LNCaP clone FGC (cell line): ENCODE measurements around the gene WNT6.

Source experiments
- DNase-seq: peaks from one replicate; pipeline ENCODE4 v3.0.0-alpha.2; 2011; ENCODE audit warnings: low read depth
- H3K4me3 ChIP-seq: 2 replicates; pipeline ENCODE4 v1.5.1; 2011; ENCODE audit warnings: mild to moderate bottlenecking, low read depth, low read length, control low read depth
- TF ChIP-seq, protein P1 (sequence below): IDR thresholded peaks from 2 replicates; pipeline ENCODE4 v1.5.1; 2012; ENCODE audit warnings: mild to moderate bottlenecking; ENCODE audit not compliant: control insufficient read depth, insufficient read depth; ENCODE audit errors: extremely low read depth

Gene WNT6

GRCh38 chr2:218859556-218859987, at the start of gene WNT6:
TSS of gene WNT6 (plus strand) at chr2:218859805. CDS start at chr2:218860038, 233 bp downstream.
- TF ChIP-seq, protein P1, sequence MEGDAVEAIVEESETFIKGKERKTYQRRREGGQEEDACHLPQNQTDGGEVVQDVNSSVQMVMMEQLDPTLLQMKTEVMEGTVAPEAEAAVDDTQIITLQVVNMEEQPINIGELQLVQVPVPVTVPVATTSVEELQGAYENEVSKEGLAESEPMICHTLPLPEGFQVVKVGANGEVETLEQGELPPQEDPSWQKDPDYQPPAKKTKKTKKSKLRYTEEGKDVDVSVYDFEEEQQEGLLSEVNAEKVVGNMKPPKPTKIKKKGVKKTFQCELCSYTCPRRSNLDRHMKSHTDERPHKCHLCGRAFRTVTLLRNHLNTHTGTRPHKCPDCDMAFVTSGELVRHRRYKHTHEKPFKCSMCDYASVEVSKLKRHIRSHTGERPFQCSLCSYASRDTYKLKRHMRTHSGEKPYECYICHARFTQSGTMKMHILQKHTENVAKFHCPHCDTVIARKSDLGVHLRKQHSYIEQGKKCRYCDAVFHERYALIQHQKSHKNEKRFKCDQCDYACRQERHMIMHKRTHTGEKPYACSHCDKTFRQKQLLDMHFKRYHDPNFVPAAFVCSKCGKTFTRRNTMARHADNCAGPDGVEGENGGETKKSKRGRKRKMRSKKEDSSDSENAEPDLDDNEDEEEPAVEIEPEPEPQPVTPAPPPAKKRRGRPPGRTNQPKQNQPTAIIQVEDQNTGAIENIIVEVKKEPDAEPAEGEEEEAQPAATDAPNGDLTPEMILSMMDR, result no peak
- H3K4me3 ChIP-seq, result no peak within 1 kb of the TSS
- no peak for DNase-seq

DNA sequence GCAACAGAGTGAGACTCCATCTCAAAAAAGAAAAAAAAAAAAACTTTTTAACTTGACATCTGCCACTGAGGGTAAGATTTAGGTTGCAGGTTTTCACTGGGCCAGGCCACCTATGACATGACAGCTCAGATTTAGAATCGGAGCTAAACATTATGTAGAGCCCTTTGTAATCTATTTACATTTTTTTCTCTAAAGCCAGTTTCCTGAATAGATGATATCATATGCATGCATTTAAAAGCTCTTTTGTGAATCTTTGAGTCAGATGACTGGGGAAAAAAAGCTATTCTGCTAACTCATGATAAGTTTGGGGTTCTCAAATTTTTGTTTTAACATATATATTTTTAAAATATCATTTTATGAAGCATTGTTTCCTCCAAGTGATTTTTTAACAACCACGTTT, 49.3 kb upstream of the WNT6 start:
- TF ChIP-seq, protein P1, result no peak
- H3K4me3 ChIP-seq, result no peak overlapping the region
- no peak for DNase-seq

DNA sequence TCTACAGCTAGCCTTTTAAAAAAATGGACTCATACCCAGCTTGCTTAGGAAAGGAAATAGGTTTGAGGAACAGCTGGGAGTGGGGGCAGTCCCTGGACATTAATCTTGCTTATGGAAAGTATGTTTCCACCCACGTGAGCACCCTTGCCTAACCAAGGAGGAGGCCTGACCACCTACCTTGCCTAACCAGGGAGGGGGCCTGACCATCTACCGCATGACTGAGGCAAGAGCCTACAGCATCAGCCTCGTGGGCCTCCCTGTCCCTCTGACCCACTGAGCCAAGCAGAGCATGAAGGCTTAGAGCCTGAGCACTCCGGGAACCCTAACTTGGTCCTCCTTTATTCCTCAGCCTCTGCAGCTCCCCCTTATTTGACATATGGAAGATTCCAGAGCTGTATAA, 48.2 kb upstream of the WNT6 start:
- DNase-seq, result no peak
- no peak overlapping the region for H3K4me3 ChIP-seq
- TF ChIP-seq, protein P1, result no peak

DNA sequence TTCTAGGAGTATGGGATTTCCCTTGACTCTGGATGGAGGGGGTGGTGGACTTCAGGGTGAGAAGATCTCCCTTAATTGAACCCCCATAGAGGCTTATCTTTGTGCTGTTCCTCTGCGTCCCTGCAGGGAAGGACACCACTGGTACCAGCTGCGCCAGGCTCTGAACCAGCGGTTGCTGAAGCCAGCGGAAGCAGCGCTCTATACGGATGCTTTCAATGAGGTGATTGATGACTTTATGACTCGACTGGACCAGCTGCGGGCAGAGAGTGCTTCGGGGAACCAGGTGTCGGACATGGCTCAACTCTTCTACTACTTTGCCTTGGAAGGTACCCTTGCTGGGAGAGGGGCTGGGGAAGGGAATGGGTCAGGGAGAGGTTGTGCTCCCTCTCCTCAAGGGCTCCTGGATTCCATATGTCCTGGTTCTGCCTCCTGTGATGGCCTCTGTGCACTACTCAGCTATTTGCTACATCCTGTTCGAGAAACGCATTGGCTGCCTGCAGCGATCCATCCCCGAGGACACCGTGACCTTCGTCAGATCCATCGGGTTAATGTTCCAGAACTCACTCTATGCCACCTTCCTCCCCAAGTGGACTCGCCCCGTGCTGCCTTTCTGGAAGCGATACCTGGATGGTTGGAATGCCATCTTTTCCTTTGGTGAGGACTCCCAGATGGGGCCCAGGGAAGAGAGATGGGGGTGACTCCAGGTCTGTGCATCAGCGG, 47.3 kb upstream of the WNT6 start:
- no peak overlapping the region for H3K4me3 ChIP-seq
- TF ChIP-seq, protein P1, result no peak

GRCh38 chr2:218812861-218813260, 46.7 kb upstream of the WNT6 start:
- DNase-seq, result no peak
- no peak overlapping the region for H3K4me3 ChIP-seq
- TF ChIP-seq, protein P1, result no peak

More for the DNA sequence above, 47.3 kb upstream of the WNT6 start:
- no peak for DNase-seq

GRCh38 chr2:218813771-218814460, 45.7 kb upstream of the WNT6 start:
- no peak for DNase-seq
- no peak overlapping the region for H3K4me3 ChIP-seq
- TF ChIP-seq, protein P1, result no peak
